ENCODE data around the gene KRTAP5-2. TPM values are rescaled to one million over a fixed set of nuclear protein-coding genes. Genes with fewer than 3 reads are reported as not detected.
"Not testable (repeated sequence)": the region's sequence is repeated elsewhere in the genome, so short reads cannot be mapped to it uniquely, and the experiment has no call there.

The KRTAP5-2 gene
- total RNA-seq, 1 donor from 2014 or later: not detected

DNA sequence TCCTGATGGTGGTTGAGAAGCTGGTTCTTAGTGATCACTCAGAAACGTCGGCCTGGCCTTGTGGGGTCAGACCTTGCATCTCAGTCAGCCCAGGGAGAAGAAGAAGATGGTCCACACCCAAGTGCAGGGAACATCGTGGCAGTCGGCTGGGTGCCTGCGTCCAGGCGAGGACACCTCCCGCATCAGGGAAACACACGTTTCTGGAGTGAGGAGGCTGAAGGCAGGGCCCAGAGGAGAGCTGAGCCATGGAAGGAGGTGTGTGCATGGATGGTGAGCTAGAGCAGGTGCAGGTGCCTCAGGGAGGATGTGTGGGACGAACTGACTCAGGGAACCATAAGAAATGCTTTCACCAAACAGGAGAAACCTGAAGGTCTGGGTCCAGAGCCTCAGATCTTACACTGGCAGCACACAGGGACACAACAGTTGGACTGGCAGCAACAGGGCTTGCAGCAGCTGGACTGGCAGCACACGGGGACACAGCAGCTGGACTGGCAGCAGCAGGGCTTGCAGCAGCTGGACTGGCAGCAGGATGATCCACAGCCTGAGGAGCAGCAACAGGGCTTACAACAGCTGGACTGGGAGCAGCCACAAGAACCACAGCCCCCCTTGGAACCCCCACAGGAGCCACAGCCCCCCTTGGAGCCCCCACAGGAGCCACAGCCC, 632 bp downstream of the KRTAP5-2 start:
- no peak overlapping the region for H3K4me3 Mint-ChIP-seq (ENCODE audit: unreplicated experiment)

DNA sequence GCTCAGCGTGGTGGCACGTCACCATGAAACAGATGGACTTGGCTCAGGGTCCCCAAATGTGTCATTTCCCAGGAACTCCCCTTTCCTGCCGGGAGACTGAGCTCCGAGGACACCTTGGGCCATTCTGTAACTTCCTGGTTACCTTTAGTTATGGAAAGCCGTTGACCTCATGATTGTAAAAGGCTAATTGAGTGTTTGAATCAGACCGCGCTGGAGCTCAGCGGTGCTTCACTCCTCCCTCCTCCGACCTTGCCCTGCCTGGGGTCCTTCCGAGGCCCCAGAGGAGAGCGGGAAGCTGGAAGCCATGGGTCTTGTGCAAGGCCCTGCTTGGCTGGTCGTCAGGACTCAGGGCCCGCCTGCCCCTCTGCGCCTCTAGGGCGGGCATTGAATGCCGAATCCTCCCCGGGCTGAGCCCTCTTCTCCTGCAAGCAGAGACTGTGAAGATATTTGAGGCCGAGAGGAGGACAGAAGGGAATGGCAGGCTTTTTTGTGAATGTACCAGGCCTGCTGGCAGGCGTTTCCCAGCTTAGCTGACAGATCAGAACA, 1.4 kb downstream of the KRTAP5-2 start:
- H2AFZ ChIP-seq (ENCODE audit: low read depth, low read length); H3K4me1 Mint-ChIP-seq (ENCODE audit: low read depth, unreplicated experiment); H4K20me1 ChIP-seq (ENCODE audit: insufficient read depth, low read length); H3K4me3 ChIP-seq (ENCODE audit: insufficient read depth, low read depth, low read length); H3K27ac ChIP-seq (ENCODE audit: low read depth, low read length); FAIRE-seq; H3K9me3 Mint-ChIP-seq (ENCODE audit: unreplicated experiment); H3K36me3 ChIP-seq (ENCODE audit: insufficient read depth, low read length); H3K79me2 ChIP-seq (ENCODE audit: insufficient read depth, low read length); H3K27ac Mint-ChIP-seq (ENCODE audit: unreplicated experiment); H3K9me3 ChIP-seq (ENCODE audit: insufficient read depth, low read depth, low read length); H3K4me1 ChIP-seq (ENCODE audit: insufficient read depth, low read length); H3K9ac ChIP-seq (ENCODE audit: low read length); H3K4me3 Mint-ChIP-seq (ENCODE audit: unreplicated experiment); H3K4me2 ChIP-seq (ENCODE audit: low read length); DNase-seq (ENCODE audit: low read depth); H3K36me3 Mint-ChIP-seq (ENCODE audit: low read depth, unreplicated experiment): not testable (repeated sequence)
- peaks cover 22% of the 10 kb centered on the region for H3K27me3 ChIP-seq (ENCODE audit: insufficient read depth, low read length)
- H3K27me3 Mint-ChIP-seq (ENCODE audit: low read depth, unreplicated experiment): peaks cover 73% of the 10 kb centered on the region

More for the DNA sequence above, 632 bp downstream of the KRTAP5-2 start:
- Histone ChIP-seq H3K79me2 (ENCODE audit: insufficient read depth, low read length) (no peaks in the 10 kb centered on the region), H3K4me3 (ENCODE audit: insufficient read depth, low read depth, low read length) (no peak overlapping the region), H3K27ac (ENCODE audit: low read depth, low read length) (no peak overlapping the region), H4K20me1 (ENCODE audit: insufficient read depth, low read length) (no peaks in the 10 kb centered on the region), H3K27me3 (ENCODE audit: insufficient read depth, low read length) (peaks cover 24% of the 10 kb centered on the region), H3K9me3 (ENCODE audit: insufficient read depth, low read depth, low read length) (no peaks in the 10 kb centered on the region), H3K36me3 (ENCODE audit: insufficient read depth, low read length) (no peaks in the 10 kb centered on the region), H3K4me2 (ENCODE audit: low read length) (no peak overlapping the region), H3K9ac (ENCODE audit: low read length) (no peak overlapping the region), H3K4me1 (ENCODE audit: insufficient read depth, low read length) (no peaks in the 10 kb centered on the region), H2AFZ (ENCODE audit: low read depth, low read length) (no peak overlapping the region)
- Mint-ChIP-seq H3K4me1 (ENCODE audit: low read depth, unreplicated experiment) (no peaks in the 10 kb centered on the region), H3K27ac (ENCODE audit: unreplicated experiment) (no peak overlapping the region), H3K36me3 (ENCODE audit: low read depth, unreplicated experiment) (peaks cover 3% of the 10 kb centered on the region), H3K9me3 (ENCODE audit: unreplicated experiment) (peaks cover 2% of the 10 kb centered on the region), H3K27me3 (ENCODE audit: low read depth, unreplicated experiment) (peaks cover 73% of the 10 kb centered on the region)
- TF ChIP-seq, protein P1, sequence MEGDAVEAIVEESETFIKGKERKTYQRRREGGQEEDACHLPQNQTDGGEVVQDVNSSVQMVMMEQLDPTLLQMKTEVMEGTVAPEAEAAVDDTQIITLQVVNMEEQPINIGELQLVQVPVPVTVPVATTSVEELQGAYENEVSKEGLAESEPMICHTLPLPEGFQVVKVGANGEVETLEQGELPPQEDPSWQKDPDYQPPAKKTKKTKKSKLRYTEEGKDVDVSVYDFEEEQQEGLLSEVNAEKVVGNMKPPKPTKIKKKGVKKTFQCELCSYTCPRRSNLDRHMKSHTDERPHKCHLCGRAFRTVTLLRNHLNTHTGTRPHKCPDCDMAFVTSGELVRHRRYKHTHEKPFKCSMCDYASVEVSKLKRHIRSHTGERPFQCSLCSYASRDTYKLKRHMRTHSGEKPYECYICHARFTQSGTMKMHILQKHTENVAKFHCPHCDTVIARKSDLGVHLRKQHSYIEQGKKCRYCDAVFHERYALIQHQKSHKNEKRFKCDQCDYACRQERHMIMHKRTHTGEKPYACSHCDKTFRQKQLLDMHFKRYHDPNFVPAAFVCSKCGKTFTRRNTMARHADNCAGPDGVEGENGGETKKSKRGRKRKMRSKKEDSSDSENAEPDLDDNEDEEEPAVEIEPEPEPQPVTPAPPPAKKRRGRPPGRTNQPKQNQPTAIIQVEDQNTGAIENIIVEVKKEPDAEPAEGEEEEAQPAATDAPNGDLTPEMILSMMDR (IDR thresholded peaks at IDR 0.05; ENCODE audit: insufficient read depth, low read depth, low read length): no peak
- TF ChIP-seq EZH2 (IDR thresholded peaks at IDR 0.05; ENCODE audit: insufficient read depth, low read length): no peak
- FAIRE-seq (no peak), DNase-seq (ENCODE audit: low read depth) (no peak)

DNA sequence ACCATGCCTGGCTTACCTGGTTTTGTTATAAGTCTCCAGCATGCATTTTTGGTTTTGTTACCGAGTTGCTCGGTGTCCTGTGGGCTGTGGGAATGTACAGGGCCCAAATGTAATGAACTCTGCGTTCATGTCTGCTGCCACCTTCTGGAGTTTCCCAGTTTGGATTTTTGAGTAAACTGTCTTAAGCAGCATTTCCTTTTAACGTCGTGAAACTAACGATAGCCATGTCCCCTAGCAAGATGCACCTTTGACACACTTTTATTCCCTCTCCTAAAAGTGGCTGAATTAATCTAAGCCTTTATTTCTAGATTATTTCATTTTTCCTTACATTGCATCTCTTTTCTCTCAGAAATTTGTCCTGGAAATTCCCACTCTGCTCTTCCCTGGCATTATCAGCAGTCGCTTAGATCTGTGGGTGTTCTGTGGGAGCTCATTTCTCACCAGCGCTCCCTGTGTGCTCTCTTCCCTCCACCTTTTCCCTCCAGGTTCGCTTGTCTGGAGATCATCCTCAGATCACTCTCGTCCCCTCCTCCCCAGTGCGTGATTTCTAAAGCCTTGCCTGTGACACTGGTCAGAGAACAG, 2.0 kb downstream of the KRTAP5-2 start:
- H3K4me3 Mint-ChIP-seq (ENCODE audit: unreplicated experiment); H3K36me3 ChIP-seq (ENCODE audit: insufficient read depth, low read length); H3K27ac ChIP-seq (ENCODE audit: low read depth, low read length); FAIRE-seq; H3K4me3 ChIP-seq (ENCODE audit: insufficient read depth, low read depth, low read length); H3K9me3 Mint-ChIP-seq (ENCODE audit: unreplicated experiment); H3K79me2 ChIP-seq (ENCODE audit: insufficient read depth, low read length); H3K9ac ChIP-seq (ENCODE audit: low read length); H4K20me1 ChIP-seq (ENCODE audit: insufficient read depth, low read length); H3K36me3 Mint-ChIP-seq (ENCODE audit: low read depth, unreplicated experiment); H3K4me1 Mint-ChIP-seq (ENCODE audit: low read depth, unreplicated experiment); H3K9me3 ChIP-seq (ENCODE audit: insufficient read depth, low read depth, low read length); H2AFZ ChIP-seq (ENCODE audit: low read depth, low read length); DNase-seq (ENCODE audit: low read depth); H3K4me1 ChIP-seq (ENCODE audit: insufficient read depth, low read length); H3K27ac Mint-ChIP-seq (ENCODE audit: unreplicated experiment); H3K4me2 ChIP-seq (ENCODE audit: low read length): not testable (repeated sequence)
- H3K27me3 Mint-ChIP-seq (ENCODE audit: low read depth, unreplicated experiment): peaks cover 70% of the 10 kb centered on the region
- peaks cover 24% of the 10 kb centered on the region for H3K27me3 ChIP-seq (ENCODE audit: insufficient read depth, low read length)

Data from astrocyte (in vitro differentiated cells and primary cell).